A673 (cell line): ENCODE measurements around the gene C2CD2L.

ENCODE experiments used
- EZH2 ChIP-seq: fragments of 200-600 bp; sonication (generic); IDR thresholded peaks from 2 replicates; pipeline ENCODE4 v1.6.1; 2017; ENCODE audit warnings: borderline replicate concordance, low read depth, mild to moderate bottlenecking, mixed read lengths, antibody characterized with exemption, low read length; ENCODE audit not compliant: poor library complexity, severe bottlenecking
- TF ChIP-seq, protein P1 (sequence below): fragments of 300-800, 200-600 bp; sonication (generic); conservative IDR thresholded peaks from 2 replicates; pipeline ENCODE4 v1.5.1; 2017; ENCODE audit warnings: low read depth, mild to moderate bottlenecking, antibody characterized with exemption, low read length, moderate library complexity, mixed read lengths

GRCh38 chr11:119089319-119089718 is 17.8 kb upstream of the C2CD2L start:
- TF ChIP-seq, protein P1, sequence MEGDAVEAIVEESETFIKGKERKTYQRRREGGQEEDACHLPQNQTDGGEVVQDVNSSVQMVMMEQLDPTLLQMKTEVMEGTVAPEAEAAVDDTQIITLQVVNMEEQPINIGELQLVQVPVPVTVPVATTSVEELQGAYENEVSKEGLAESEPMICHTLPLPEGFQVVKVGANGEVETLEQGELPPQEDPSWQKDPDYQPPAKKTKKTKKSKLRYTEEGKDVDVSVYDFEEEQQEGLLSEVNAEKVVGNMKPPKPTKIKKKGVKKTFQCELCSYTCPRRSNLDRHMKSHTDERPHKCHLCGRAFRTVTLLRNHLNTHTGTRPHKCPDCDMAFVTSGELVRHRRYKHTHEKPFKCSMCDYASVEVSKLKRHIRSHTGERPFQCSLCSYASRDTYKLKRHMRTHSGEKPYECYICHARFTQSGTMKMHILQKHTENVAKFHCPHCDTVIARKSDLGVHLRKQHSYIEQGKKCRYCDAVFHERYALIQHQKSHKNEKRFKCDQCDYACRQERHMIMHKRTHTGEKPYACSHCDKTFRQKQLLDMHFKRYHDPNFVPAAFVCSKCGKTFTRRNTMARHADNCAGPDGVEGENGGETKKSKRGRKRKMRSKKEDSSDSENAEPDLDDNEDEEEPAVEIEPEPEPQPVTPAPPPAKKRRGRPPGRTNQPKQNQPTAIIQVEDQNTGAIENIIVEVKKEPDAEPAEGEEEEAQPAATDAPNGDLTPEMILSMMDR, result no peak
- no peak for TF ChIP-seq EZH2
